ENCODE results near the gene SLC11A2. TPM values are rescaled to one million over a fixed set of nuclear protein-coding genes. Genes with fewer than 3 reads are reported as not detected.

SLC11A2 gene
- total and polyA plus RNA-seq, 2 of the 8 experiments (the other 6 are each of a cell fraction or from before 2014, with no cell fraction given): 55.0 to 61.5 TPM

DNA sequence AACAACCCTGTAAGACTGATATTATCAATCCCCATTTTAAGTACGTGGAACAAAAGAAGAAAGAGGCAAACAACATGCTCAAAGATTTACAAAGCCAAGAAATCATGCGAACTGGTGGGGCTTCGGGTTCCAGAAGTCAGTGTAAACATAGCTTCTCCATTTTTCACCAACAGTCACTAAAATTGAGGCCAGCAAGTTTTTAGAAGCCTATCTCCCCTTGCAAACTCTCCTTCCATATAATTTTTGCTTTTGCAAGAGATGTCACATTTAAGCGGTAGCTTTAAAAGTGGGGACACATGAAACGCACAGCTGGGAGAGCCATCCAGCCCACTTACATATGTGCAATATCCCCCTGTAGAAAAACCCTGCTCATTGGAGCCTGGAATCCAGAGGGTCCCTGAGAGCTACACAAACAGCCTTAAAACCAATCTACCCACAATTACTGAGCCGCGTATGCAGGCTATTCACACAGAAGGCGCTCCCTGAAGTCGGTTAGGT, 797 bp downstream of the SLC11A2 start:
- Histone ChIP-seq H2BK5ac (ENCODE audit: low read depth, low read length) (peak overlapping the region; percentile 96), H2AFZ (ENCODE audit: low read length) (no peak overlapping the region), H3K9me3 (ENCODE audit: insufficient read depth in 2 of 2, low read depth in 1 of 2, low read length in 1 of 2) (no peaks in the 10 kb centered on the region), H4K91ac (replicated peaks; ENCODE audit: insufficient read length, low read length) (no peak overlapping the region), H2BK15ac (ENCODE audit: low read length) (0 out of 2 replicates have a peak overlapping the region, but pooled peaks have one; percentile 6), H2AK5ac (ENCODE audit: low read depth, low read length) (no peak overlapping the region), H3K56ac (replicated peaks; ENCODE audit: insufficient read length, low read depth, low read length) (peak overlapping the region; percentile 92), H3K14ac (ENCODE audit: insufficient read length) (no peak overlapping the region), H3K79me1 (ENCODE audit: low read depth, low read length) (peaks cover 4% of the 10 kb centered on the region; the same call in 1 of the 2 replicates), H2BK12ac (ENCODE audit: low read depth, low read length) (no peak overlapping the region; the same call in 1 of the 2 replicates), H4K5ac (ENCODE audit: insufficient read length, low read depth, low read length) (peak overlapping the region; percentile 85), H3K27ac (ENCODE audit: low read depth, low read length) (peak overlapping the region; percentile 90), H3K4ac (replicated peaks; ENCODE audit: insufficient read length, low read depth, low read length) (no peak overlapping the region), H2BK20ac (ENCODE audit: low read length) (no peak overlapping the region), H3K23me2 (ENCODE audit: low read depth, low read length) (peaks cover 1% of the 10 kb centered on the region; the same call in 1 of the 2 replicates), H3K4me2 (ENCODE audit: insufficient read depth in 1 of 2, low read depth in 2 of 2, low read length in 2 of 2) (peak overlapping the region; percentile 74 to 88), H3K27me3 (replicated peaks in 1 of 4; ENCODE audit: control insufficient read depth in 3 of 4, extremely low read depth in 1 of 4, insufficient read depth in 3 of 4, low read length in 3 of 4) (no peaks in the 10 kb centered on the region; a peak in 1 of 7 replicates), H3K79me2 (ENCODE audit: control insufficient read depth in 1 of 2, insufficient read depth in 2 of 2, low read length in 2 of 2) (peaks cover 15 to 51% of the 10 kb centered on the region in 2 experiments), H3K36me3 (ENCODE audit: control insufficient read depth in 2 of 4, insufficient read depth in 4 of 4, low read length in 3 of 4) (no peaks in the 10 kb centered on the region), H3K4me1 (replicated peaks in 1 of 4; ENCODE audit: control insufficient read depth in 3 of 4, insufficient read depth in 4 of 4, low read length in 3 of 4) (peaks cover 9 to 16% (median 13%) of the 10 kb centered on the region in 4 experiments), H3K4me3 (ENCODE audit: extremely low read depth in 1 of 4, insufficient read depth in 2 of 4, low read depth in 3 of 4, low read length in 4 of 4) (peak overlapping the region; percentile 54 to 72 (median 64)), H4K20me1 (replicated peaks in 1 of 2; ENCODE audit: control insufficient read depth in 1 of 2, insufficient read depth in 2 of 2, low read length in 2 of 2) (no peaks in the 10 kb centered on the region), H3K18ac (ENCODE audit: extremely low read depth, low read length) (peak overlapping the region; percentile 68), H3K23ac (ENCODE audit: insufficient read length) (no peak overlapping the region), H4K8ac (ENCODE audit: extremely low read depth, insufficient read depth, low read length) (peak overlapping the region; percentile 96), H3K9ac (replicated peaks in 1 of 4; ENCODE audit: extremely low read depth in 1 of 4, low read depth in 3 of 4, low read length in 3 of 4) (peak overlapping the region in 3 of 4 experiments; percentile 64 to 89 (median 85); a peak in 5 of 7 replicates), H2BK120ac (replicated peaks; ENCODE audit: low read depth, low read length) (peak overlapping the region; percentile 25)
- ChIA-PET POLR2A (ENCODE audit: partially characterized antibody) (interaction anchor here (0.6 to 4.2 kb wide), 18 partner anchors 10 to 326 kb away, joined by 3 to 30 read pairs (median 4); partner anchors contain the start of genes CSRNP2 and LETMD1), CTCF (ENCODE audit: partially characterized antibody) (interaction anchor here (1.0 to 8.0 kb wide), 5 partner anchors 21 to 227 kb away, joined by 3 to 66 read pairs (median 25); no protein-coding TSS in a partner anchor)
- DNase-seq (ENCODE audit: low read depth in 1 of 2, low spot score in 2 of 2) (no peak), FAIRE-seq (no peak)
- no peak for TF ChIP-seq SAP30 (IDR thresholded peaks at IDR 0.05; ENCODE audit: insufficient read depth, insufficient replicate concordance, low read length)
- no peak for TF ChIP-seq CBX5 (IDR thresholded peaks at IDR 0.05; ENCODE audit: low read depth, low read length)
- 11% methylated on average over 9 of the region's 9 CpGs; no CpG with 5 or more reads in 1 of the 2 experiments for WGBS, 2 experiments (ENCODE audit: extremely low coverage in 1 of 2, insufficient coverage in 1 of 2, insufficient read length in 1 of 2, insufficient replicate concordance in 2 of 2, low coverage in 1 of 2, low lambda C conversion rate in 2 of 2, missing lambda C conversion rate in 1 of 2)

All from H1 (cell line).